Measurements from ENCODE around the gene LGR6.
"Not testable (repeated sequence)": the region's sequence is repeated elsewhere in the genome, so short reads cannot be mapped to it uniquely, and the experiment has no call there.

LGR6 gene

DNA sequence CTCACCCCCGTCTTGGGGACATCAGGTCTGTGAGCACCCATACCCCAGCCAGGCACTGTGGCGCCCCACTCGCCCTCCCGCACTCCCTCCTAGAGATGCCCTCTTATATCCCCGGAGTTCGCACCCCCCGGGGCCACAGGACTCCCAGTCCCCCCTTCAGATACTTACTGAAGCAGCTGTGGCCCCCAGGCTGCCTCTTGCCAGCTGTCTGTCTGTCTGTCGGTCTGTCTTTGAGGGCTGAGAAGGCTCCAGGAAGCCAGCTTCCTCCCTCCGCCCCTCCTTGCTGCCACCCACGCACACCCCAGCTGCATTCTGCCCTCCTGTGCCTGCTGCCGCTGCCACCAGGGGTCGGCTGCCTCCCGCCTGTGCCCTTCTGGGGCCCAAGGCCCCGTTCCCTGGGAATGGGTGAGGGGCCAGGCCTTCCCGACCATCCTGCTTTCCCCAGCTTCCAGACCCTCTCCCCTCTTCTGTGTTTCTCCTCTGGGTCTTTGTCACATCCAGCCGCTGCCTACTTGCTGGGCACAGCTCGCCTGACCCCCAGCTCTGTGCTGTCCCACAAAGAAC is 33.1 kb upstream of the LGR6 start, which contains the start of gene PTPN7:
PTPN7 (minus strand) TSS at position 226 of the 564 bp plus-strand sequence. CDS start 1,200 bp downstream, outside the sequence.
- DNase-seq (ENCODE audit: low read depth, low spot score), result no peak

DNA sequence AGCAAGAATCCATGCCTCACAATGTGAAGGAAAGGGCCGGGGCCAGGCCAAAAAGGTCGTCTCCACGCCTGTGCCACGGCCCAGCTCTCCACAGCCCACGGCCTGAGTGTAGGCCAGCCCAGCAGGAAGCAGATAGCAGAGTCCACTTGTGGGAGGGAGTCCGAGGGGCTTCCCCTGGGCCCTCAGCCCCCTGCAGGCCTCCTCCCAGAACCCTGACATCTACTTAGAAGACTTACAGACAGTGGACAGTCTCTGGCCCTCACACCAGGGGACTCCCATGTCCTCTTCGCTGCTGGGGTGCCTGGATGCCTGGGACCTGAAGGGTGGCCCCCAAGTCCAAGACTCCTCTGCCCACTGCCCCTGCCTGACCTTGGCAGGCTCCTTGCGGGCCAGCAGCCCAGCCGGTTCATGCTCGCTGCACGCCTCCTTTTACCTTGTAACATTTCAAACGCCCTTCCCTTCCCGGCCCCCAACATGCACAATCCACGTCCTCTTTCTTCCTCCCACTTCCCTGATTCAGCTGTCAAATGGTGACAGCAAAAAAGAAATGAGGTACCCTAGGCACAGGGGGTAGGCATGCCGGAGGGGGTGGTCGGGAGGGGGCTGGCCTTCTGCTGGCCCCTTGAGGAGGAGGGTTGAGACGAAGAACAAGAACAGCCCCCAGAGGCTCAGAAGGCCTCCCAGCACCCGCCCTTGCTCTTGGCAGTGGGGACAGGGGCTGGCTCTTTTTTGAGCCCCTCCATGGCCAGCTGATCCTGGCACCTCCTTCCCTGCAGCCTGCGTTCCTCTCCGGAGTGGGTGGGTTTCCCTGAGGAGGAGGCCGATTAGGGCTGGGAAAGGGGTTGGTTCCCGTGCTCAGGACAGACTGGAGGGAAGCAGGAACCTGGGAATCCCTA is 32.2 kb upstream of the LGR6 start:
- DNase-seq (ENCODE audit: low read depth, low spot score), result no peak

DNA sequence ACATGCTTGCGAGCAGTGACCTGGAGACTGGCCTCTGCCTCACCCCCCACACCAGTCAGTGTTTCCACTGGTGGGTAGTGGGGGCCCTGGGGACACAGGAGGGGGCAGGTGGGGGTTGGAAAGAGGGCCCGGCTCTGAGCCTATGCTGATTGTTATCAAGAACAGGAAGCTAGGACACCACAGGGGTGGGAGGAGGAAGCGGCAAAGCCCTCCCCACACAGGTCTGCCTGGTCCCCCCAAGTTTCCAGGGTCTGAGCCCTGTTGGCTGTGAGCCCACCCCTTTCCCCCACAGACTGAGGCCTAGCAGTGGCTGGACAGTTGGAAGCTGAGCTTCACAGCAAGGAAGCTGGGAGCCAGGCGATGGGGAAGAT is 31.6 kb upstream of the LGR6 start:
- no peak for DNase-seq (ENCODE audit: low read depth, low spot score)

DNA sequence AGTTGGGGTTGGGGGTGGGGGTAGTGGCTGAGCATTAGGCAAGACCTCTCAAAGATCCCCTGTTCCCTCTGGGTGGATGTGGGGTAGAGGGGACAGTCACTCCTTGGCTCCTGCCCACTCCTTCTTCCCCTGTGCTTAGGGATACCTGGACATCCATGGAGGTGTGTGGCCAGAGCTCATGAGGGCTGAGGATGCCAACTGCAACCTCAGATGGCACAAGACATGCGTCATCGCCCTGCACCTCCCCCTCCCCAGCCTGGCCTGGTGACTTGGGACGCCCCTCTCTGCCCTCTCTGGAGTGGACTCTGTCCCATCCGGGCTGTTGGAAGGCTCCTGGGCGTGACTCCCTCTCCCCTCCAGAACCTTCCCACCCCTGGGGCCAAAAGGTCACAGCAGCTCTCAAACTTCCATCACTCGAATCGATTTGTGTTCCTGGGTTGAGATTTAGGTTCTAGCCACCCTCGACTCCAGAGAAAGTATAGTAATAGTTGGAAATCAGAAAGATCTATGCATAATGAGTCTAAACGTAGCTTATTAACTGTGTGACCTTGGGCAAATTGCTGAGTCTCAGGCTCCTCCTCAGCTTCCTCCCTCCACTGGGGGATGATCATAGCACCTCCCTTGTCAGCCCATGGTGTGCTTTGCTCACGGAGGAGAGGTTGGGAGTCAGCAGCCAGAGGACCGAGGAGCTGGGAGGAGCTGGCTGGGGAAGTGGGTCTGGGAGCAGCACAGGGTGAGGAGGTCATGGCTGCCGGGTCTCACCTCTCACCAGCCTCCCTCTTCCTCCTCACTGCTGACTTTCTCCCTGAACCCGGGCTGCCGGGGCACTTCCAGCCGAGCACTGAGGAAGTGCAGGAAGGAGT is 30.9 kb upstream of the LGR6 start:
- no peak for DNase-seq (ENCODE audit: low read depth, low spot score)

DNA sequence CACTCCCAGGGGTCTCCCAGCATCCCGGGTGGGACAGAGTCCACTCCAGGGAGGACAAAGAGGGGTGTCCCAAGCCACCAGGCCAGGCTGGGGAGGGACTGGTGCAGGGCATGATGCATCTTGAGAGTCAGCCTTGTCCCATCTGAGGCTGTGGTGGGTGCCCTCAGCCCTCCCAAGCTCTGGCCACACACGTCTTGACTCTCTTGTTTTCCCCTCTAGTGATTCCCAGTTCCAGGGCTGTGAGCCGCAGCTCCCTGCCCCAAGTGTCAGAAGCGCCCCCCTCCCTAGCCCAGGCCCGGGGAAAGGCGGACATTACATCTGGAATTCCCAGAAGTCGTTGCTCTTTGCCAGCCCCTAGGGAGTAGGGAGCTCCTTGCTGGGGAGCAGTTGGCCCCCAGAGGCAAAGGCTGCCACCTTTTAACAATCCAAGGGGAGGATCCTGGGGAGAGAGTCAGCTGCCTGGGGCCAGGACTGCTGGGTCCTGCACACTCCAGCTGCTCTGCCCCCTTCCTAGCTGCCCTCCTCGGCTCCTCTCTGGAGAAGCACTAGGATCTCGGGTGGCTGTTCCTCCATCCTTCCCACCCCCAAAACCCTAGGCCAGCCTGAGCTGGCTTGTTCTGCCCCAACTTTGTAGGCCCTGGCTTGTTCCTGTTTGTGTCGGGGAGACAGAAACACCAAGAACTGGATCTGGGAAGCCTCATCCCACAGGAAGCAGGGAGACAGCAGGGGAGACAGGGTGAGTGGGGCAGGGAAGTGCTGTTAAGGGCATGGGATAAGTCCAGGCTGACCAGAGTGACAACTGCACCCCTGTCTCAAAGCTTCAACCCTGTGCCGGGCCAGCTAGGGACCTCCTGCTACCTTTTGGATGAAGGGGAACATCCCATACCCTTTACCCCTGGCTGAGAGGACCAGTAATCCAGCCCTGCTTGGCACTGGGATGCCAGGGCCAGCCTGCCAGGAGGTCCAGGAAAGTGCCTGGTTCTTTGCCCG is 30.0 kb upstream of the LGR6 start:
- DNase-seq (ENCODE audit: low read depth, low spot score), result no peak

DNA sequence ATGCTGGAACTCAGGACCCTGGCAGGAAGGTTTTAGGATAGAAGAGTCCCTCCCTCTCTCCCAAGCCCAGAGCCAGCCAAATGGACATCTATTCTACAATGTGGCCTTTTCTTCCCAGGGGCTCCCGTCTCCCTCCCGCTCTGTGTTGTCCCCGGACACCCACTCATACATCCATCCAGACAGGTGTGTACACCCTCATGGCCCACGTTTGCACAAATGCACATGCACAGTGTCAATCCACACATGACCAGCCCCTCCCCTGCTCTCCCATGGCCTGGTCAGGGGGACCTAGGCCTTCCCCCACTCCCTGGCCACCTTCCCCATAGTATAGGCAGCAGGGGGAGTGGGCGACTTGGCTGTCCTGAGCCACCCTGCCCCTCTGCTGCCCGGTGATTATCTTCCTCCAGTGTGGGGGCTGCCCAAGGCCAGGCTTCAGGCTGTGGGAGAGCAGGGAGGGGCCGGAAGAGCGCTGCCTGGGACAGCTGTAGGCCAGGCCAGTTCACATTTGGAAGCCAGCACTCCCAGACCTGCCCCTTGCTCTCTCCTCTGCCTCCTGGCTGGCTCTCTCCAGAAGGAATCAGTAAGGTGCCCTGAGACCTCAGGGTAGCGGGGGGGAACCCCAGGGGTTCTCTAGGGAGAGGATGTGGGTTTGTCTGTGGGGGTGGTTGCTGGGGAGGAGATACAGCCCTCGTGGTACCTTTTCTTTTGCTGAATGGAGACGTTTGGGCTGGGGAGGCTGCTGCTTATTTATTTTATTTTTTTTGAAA is 29.1 kb upstream of the LGR6 start:
- DNase-seq (ENCODE audit: low read depth, low spot score), result no peak

DNA sequence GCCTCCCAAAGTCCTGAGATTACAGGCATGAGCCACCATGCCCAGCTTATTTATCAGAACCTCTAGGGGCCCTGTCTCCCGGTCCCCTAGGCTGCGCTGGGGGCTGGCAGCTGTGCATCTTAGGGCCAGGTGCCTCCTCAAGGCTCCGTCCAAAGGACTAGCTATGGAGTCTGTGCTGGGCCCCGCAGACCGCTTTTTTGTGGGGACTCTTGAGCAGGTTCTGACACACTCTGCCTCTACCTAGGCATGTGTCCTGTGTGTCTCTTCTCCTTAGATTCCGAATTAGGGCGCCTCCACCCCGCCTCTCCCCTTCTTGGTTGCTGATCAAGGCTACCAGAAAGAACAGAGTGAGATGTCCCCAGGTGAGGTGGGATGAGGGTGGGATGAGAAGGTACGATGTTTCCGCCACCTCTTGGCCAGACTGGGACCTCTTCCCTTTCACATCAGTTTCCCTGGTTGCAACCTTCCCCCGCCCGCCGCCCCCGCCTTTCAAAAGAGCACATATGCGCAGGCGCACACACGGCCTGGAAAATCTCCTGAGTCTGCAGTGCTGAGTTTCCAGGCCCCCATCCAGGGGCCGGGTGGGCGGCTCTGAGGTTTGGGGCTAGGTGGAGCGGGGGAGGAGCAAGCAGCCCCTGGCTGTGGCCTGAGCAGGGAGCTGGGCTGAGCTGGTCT is 28.2 kb upstream of the LGR6 start:
- peak; percentile 84 for DNase-seq (ENCODE audit: low read depth, low spot score)

DNA sequence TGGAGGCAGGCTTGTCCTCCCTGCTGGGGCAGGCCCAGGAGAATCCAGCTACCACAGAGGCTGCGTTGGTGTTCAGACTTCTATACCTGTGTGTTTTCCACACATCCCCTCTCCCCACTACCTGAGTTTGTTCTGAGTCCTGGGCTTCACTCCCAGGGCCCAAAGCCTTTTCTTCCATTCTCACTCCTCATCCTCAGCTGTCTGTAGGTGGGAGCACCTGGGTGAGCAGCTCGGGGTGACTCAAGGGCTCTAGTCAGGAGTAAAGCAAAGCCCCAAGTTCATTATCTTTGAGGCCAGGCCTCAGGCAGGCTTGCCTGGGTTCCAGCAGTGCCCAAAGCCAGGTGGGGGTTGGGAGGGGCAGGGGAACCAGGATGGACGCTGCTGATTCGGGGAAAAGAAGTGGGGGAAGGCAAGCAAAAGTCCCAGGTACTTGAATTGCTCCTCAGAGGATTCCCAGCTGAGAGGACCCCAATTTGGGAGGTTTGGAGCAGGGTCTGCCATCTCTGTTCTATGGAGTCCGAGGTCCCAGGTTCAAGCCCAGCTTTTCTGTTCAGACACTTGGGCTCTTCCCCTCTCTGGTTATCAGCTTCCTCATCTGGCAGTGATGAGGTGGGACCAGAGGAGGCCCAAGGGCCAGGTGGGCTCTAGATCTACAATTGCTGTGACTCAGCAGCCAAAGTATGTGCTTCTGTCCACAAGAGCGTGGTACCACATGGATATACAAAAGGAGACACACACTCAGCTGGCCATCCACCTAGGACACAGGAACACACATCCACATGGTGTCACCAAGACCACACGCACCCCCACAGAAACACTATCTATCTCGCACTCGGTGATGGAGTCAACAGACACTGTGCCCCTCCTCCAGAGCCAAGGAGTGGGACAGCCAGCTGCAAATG is 27.4 kb upstream of the LGR6 start:
- DNase-seq (ENCODE audit: low read depth, low spot score), result no peak

DNA sequence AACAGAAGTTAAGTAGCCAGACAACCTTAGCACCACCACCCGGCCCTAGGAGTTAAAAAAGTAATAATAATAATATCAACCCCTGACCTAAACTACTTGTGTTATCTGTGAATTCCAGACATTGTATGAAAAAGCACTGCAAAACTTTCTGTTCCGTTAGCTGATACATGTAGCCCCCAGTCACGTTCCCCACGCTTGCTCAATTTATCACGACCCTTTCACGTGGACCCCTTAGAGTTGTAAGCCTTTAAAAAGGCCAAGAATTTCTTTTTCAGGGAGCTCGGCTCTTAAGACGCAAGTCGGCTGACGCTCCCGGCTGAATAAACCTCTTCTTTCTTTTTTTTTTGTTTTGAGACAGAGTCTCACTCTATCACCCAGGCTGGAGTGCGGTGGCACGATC is 26.5 kb upstream of the LGR6 start:
- not testable (repeated sequence) for DNase-seq (ENCODE audit: low read depth, low spot score)

DNA sequence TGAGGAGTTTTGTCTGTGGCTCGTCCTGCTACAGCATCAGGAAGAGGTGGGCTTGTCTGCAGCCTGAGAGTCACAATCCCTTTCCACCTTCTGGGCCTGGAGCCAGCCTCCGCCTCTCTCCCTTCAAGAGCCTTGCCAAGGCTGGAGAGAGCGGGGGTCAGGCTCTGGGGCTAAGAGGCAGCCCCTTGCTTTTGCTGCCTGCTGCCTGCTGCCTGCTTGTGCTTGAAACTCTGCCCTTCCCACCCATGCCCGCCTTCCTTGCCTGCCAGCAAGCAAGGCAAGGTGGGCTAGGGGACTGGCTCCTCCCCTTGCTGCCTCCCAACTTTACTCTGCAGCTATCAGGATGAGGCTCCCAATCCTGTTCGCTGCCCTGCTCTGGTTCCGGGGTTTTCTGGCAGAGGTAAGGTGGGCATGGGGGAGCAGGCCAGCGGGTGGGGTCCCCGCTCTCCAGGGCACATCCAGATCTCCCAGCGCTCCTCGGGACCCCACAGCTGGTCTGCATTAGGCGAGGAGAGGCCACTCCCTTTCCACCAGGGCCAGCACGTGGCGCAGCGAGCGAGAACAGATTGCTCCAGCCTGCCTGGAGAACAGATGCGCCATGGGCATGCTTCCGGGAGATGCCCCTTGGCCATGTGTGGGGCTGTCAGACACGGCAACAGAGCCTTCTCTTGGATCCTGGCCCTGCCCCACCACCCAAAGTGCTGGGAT is 25.7 kb upstream of the LGR6 start:
- DNase-seq (ENCODE audit: low read depth, low spot score), result no peak

DNA sequence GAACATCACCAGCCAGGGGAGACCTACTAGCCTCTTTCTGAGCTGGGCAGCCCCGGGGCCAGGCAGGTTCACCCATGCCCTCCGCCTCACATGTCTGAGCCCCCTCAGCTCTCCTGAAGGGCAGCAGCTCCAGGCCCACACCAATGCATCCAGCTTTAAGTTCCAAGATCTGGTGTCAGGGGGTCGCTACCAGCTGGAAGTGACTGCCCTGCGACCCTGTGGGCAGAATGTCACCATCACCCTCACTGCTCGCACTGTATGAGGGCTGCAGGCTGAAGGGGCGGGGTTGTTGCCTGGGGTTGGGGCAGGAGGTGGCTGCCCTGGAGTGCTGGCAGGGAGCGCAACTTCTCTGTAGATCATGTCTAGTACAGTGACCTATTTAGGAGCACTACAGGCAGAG is 24.7 kb upstream of the LGR6 start:
- no peak for DNase-seq (ENCODE audit: low read depth, low spot score)

DNA sequence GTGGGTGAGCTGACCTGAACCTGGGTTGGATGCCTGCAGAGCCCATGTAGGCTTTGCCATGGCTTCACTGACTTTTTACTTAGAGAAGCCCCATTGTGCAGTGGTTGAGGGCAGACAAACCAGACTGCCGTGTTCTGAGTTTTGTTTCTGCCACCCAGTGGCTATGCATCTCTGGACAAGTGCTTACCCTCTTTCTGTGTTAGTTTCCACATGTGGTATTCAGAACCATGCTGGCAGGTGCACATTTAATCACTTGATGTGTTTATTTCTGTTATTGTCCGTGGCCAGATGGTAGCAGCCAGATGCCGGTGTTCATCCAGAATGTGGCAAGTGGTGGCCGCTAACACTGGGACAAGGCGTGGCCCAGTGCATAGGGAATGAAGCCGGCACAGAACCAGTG is 22.9 kb upstream of the LGR6 start:
- DNase-seq (ENCODE audit: low read depth, low spot score), result no peak

DNA sequence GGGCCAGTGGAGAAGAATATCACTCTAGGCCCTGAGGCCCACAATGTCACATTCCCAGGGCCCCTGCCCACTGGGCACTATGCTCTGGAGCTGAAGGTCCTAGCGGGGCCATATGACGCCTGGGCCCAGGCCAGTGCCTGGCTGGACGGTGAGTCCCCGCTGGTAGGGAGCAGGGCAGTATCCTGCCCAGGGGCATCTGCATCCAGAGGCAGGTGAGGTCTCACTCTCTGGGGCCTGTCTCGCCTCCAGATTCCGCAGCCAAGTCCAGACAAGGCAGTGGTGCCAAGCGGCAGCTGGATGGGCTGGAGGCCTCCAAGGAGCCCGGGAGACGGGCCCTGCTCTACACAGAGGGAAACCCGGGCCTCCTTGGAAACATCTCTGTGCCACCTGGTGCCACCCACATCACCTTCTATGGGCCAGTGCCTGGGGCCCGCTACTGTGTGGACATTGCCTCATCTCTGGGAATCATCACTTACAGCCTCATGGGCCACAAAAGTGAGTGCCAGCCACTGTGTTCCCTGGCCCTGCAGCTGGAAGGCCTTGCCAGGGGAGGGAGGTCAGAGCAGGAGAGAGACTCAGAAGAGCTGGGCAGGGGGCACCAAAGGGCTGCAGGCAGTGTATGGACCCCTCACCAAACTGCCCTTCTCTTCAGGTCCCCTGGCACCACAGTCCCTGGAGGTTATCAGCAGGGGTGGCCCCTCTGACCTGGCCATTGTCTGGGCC is 22.1 kb upstream of the LGR6 start:
- DNase-seq (ENCODE audit: low read depth, low spot score), result no peak

DNA sequence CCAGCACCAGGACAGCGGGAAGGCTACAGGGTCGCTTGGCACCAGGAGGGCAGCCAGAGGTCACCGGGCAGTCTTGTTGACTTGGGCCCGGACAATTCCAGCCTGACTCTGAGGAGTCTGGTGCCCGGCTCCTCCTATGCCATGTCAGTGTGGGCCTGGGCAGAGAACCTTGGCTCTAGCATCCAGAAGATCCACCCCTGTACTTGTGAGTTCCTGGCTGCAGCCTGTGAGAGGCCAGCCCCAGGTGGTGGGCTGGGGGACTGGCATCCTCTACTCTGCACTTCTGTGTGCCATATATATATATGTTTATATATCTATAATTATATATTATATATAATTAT is 21.6 kb upstream of the LGR6 start:
- no peak for DNase-seq (ENCODE audit: low read depth, low spot score)

DNA sequence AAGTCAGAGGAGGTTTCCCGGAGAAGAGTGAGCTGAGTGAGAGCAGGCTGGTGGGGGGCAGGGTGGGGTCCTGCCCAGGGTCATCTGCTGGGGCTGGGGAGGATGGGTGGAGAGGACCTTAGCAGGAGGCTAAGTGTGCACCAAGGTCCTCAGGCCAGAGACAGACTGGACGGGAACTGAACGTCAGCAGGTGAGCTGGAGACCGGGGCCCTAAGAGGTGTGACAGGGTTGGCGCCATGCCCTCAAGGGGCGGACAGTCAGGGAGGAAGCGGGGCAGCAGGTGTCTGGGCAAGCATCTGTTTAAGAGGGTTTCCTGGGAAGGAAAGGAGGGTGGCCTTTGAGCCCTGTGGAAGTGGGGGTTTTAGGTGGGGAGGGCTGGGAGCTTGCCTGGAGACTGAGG is 19.6 kb upstream of the LGR6 start:
- DNase-seq (ENCODE audit: low read depth, low spot score), result no peak

DNA sequence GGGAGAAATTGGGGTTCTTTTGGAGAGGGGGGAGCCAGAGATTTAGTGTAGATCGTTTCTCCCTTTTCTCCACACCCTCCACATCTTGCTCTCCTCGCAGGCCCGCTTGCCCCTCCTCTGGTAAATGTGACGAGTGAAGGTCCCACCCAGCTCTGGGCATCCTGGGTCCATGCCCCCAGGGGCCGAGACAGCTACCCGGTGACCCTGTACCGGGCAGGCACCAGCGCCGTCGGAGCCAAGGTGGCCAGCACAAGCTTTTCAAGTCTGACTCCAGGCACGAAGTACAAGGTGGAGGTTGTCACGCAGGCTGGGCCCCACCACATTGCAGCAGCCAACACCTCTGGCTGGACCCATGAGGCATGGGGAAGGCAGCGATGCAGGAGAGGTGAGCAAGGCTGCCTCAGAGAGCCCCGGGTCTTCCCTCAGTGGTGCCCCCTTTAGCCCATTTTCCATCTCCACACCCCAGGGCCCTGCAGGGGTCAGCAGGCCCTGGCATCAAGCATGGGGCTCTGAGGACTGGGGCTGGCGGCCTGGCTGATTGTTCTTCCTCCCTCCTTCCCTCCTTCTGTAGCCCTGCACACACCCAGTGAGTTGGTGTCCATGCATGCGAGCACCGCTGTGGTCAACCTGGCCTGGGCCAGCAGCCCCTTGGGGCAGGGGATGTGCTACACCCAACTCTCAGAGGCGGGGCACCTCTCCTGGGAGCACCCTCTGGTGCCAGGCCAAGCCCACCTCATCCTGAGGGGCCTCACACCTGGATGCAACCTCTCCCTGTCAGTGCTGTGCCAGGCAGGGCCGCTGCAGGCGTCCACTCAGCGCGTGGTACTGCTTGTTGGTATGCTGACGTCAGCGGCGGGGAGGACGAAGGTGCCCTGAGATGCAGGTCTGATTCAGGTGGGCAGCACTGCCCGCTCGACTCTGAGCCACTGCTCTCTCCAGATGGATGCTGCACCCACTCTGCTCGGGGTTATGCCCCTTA is 16.4 kb upstream of the LGR6 start:
- no peak for DNase-seq (ENCODE audit: low read depth, low spot score)

All from ELF-1 (cell line).